Glomerular visceral epithelial cell (primary cell): ENCODE data around the gene STARD8.

Source experiments
- DNase-seq: peaks from one replicate; pipeline ENCODE4 v3.0.0-alpha.2; 2016; ENCODE audit errors: extremely low spot score

The STARD8 gene

DNA sequence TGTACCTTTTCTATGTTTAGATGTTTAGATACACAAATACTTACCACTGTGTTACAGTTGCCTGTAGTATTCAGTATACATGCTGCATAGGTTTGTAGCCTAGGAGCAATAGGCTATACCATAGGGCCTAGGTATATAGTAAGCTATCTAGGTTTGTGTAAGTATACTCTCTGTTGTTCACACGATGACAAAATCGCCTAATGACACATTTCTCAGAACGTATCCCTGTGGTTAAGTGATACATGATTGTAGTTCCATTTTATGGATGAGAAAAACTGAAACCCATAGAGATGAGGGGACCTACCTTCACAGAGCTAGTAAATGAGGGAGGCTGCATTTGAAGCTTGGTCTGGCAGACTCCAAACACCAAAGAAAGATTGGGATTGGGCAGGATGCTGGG lies 102.0 kb downstream of the STARD8 start:
- DNase-seq: no peak

DNA sequence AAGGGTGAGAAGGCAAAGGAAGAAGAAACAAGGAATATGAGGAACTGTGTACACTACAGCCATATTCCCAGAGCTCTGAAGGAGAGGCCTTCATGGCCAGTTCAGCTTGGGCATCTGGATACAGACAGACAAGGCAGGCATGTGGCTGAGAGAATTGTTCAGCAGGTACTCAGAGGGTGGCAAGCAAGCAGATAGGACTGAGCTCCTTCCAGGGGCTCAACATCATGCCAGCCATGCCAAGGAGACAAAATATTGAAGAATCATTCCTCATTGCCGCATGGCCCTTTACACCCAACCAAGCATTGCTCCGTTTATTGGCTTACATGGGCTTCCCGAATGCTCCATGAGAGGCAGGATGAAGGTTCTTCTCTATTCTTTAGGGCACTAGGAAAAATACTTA lies 102.8 kb downstream of the STARD8 start:
- DNase-seq: no peak

DNA sequence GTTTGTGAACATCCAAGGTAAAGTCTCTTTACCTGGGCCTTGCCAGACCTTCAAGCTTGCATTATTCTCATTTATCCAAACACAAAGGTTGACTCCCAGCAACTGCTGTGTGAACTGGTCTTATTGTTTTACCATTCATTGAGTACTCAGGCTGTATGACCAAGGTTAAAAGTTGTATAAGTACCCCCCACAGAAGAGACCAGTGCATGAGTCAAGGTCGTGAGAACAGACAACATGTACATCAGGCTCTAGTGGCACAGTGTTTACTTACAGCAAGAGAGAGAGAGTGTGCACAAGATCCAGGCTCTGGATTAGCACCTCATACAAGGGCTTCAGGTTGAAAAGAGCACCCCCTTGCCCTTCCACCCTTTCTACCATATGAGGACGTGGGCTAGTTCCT lies 103.9 kb downstream of the STARD8 start:
- no peak for DNase-seq

DNA sequence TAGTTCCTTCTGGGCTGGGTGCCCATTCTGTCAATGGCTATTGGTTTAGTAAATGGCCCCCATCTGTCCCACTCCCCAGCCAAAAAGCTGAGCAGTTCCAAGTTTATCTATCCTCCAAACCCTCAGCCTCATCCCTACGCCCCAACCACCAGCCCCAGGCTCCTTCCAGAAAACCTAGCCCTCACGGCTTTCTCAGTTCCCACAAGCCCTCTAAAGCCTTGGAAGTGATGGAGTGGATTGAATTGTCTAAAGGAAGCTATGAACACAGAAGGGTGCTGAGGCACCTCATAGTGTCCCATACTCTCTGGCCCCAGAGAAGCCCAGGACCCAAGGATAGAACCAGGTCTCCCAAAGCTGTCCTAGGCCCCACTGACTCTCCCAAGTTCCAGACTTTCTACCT lies 105.8 kb downstream of the STARD8 start:
- no peak for DNase-seq

GRCh38 chrX:68754406-68754805 lies 106.9 kb downstream of the STARD8 start:
- DNase-seq: no peak

DNA sequence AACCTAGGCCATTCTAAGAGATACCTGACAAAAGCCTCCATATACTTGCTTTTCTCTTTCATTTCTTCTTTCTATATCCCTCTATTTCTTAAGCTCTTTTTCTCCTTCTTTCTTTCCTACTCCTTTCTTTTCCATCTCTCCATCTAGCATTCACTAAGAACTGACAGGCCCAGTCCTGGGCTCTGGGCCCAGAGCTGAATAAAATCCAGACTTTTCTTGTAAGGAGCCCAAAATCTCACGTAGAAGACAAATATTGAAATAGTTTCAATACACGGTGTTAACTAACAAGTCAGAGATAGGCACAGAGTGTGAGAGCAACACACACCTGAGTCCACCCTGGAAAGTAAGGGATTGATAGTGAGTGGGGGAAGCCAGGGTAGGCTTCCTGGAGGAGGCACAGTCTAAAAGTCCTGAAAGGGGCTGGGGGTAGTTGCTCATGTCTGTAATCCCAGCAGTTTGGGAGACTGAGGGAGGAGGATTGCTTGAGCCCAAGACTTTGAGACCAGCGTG lies 108.2 kb downstream of the STARD8 start:
- no peak for DNase-seq

DNA sequence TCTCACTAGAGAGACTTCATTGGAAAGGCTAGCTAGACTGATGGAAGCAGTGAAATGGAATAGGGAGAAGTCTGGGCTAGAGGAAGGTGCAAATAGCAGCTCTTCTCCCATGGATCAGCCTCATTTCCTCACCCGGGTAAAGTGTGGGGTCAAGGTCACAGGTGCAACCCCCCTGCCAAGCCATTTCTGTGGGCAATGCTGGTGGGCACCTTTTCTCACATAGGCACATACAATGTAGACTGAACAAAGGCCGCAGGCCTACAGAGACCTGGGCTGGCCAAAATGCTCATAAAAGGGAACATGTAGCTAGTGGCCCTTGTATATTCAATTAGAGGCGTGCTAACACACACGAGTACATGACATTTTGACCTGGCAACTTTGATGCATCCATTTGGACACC lies 109.9 kb downstream of the STARD8 start:
- DNase-seq: no peak

DNA sequence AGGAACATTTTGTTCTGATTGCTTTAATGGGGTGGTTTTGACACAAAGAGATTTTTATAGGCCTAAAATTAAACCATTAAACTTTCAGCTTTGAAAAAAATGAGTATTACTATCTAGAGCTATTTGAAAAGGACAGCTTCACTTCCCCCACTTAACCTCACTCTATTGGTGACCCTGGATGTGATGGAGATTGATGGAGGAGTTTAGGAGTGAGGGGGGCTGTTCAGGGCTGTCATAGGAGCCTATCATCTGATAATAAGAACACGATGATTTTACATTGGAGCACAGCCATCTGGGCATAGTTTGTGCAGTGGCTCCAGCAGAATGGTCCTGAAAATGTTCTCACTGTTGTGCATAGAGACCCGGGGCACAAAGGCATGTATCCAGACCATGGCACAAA lies 110.3 kb downstream of the STARD8 start:
- DNase-seq: no peak

- no peak for DNase-seq
These were observed 111.2 kb downstream of the STARD8 start for GRCh38 chrX:68758671-68759070.

DNA sequence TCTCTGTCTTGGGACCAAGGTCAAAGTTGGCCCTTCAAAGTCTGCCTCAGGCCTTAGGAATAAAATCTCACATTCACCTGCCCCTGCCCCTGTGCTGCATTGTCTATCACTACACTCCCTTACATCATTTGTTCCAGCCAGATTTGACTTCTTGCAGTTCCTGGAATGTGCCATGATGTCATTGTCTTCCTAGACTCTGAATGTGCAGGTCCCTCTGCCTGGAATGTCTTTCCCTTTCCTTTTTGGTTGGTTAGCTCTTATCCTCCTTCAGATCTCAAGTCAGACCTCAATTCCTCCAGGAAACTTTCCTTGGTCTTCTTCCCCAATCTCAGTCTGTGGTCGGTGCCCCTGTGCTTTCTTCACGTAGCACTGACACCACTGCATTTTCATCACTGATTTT lies 113.6 kb downstream of the STARD8 start:
- DNase-seq: no peak

DNA sequence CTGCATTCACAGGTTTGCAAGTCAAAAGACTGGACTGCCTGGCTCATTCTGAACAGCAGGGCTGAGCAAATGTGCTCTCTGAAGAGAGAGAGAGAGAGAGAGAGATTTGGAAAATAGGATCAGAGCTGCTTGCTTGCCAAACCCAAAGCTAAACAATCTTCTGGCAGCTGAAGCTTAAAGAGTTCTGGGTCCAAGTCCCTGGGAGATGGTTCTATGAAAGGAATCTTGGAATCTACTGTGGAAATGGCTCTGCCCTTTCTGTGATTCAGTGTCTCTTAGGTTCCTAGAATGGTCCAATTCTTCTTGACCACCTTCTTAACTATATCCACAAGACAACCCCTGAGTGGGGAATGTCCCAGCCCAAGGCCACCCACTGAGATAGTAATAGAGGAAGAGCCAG lies 115.3 kb downstream of the STARD8 start:
- DNase-seq: no peak

GRCh38 chrX:68763481-68763880 lies 116.0 kb downstream of the STARD8 start:
- DNase-seq: no peak
